Right cardiac atrium (tissue), 5 donors: Measurements from ENCODE around the gene SSR4. TPM values are rescaled to one million over a fixed set of nuclear protein-coding genes. Genes with fewer than 3 reads are reported as not detected.
"Not testable (repeated sequence)": the region's sequence is repeated elsewhere in the genome, so short reads cannot be mapped to it uniquely, and the experiment has no call there.

Experiments
- ATAC-seq, 2 donors: fragments of 200-7000 bp; cut with Tn5 transposase; one replicate each; pipeline versions ENCODE4 v1.8.0 to v1.9.1; 2020; ENCODE audit warnings: moderate library complexity in 2 of 2, mild to moderate bottlenecking in 1 of 2
- DNase-seq, 3 donors: peaks; one replicate each; pipeline ENCODE4 v3.0.0-alpha.2; 2020
- H3K27ac ChIP-seq: one replicate; pipeline ENCODE4 v1.5.1; 2013; ENCODE audit warnings: mild to moderate bottlenecking, low read length, control low read depth, moderate library complexity
- H3K27me3 ChIP-seq: one replicate; pipeline ENCODE4 v1.6.1; 2013; ENCODE audit not compliant: control insufficient read depth, insufficient read depth
- H3K4me1 ChIP-seq: one replicate; pipeline ENCODE4 v1.6.1; 2013; ENCODE audit warnings: low read length; ENCODE audit not compliant: control insufficient read depth, insufficient read depth
- H3K4me3 ChIP-seq: one replicate; pipeline ENCODE4 v1.5.1; 2013; ENCODE audit warnings: low read length, control low read depth
- H3K9me3 ChIP-seq: one replicate; pipeline ENCODE4 v1.6.1; 2013; ENCODE audit warnings: low read length; ENCODE audit not compliant: control insufficient read depth
- WGBS: extraction: QIAGEN DNeasy Blood & Tissue Kit; methylation state at CpG from one replicate; pipeline ENCODE4 v1.1.7; 2013; 5-methylcytosine and 5-hydroxymethylcytosine counted together
- intact Hi-C, 4 donors: fragments of 100-400 bp; cut with DNase I; formaldehyde crosslinking; loops; one replicate each; pipeline versions ENCODE4 v1.11.0 to v1.14.0; 2022 to 2023
- polyA plus RNA-seq: library from polyadenylated mRNA; stranded (reverse); fragments of 200-250 nt; gene quantifications from one replicate; pipeline ENCODE4 v1.2.3, GENCODE V29; 2013
- total RNA-seq, 4 donors: library from RNA; stranded (reverse); fragmentation: NEBNext Ultra II Directional; extraction: Animal tissue kit (Norgen Biotek cat#: 25700); gene quantifications; one replicate each; pipeline ENCODE4 v1.2.1, GENCODE V29; 2021
- donor health status: healthy with polysubstance abuse.
- donor health status: DM: no; HTN: yes; CAD: no.
- donor health status: DM: no; HTN: no; CAD: no.
- donor health status: DM: no; HTN: yes; CAD: no; lungs with severe emphysema.
- donor health status: DM: yes; HTN: yes; CAD: no.

Gene SSR4
- total and polyA plus RNA-seq, 5 donors, result 162 to 336 (median 196) TPM

DNA sequence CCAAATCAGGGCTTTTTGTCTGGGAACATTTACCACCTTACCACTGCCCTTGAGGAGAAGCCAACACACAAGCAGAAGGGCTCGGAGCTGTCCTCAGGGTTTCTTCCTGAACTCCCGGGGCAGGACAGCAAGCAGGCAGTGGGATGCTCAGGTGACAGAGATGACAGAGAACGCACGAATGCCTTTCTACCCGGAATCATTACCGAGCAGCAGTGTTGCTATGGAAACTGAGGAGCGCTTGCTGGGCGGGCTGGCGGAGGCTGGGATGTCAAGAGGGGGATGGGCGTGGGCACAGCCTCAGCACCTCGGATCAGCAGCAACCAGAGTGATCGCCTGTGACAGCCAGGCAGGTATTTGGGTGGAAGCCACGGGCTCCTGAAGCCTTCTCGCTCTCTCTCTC lies 17.8 kb downstream of the SSR4 start:
- Histone ChIP-seq H3K4me1 (no peaks in the 10 kb centered on the region), H3K4me3 (no peak overlapping the region), H3K9me3 (no peaks in the 10 kb centered on the region), H3K27ac (no peak overlapping the region), H3K27me3 (no peaks in the 10 kb centered on the region)
- intact Hi-C loops, result loop anchor here in 1 of 4 donors (2.0 kb wide), 1 partner anchor 21 kb away; no protein-coding TSS in a partner anchor
- DNase-seq (peak in 1 of 3 donors; percentile 40), ATAC-seq (no peak)
- 59% methylated on average over 14 of the region's 14 CpGs for WGBS

- no peak for ATAC-seq
- no peak for DNase-seq
- Histone ChIP-seq H3K4me3 (no peak overlapping the region), H3K9me3 (no peaks in the 10 kb centered on the region), H3K27me3 (no peaks in the 10 kb centered on the region), H3K27ac (no peak overlapping the region), H3K4me1 (no peaks in the 10 kb centered on the region)
- 91% methylated on average over 5 of the region's 5 CpGs for WGBS
- intact Hi-C loops, result loop anchor here in 1 of 4 donors (2.0 kb wide), 1 partner anchor 20 kb away; no protein-coding TSS in a partner anchor
Observed at GRCh38 chrX:153813161-153813560, 18.7 kb downstream of the SSR4 start.

- Histone ChIP-seq H3K9me3 (no peaks in the 10 kb centered on the region), H3K4me3 (no peak overlapping the region), H3K27ac (no peak overlapping the region), H3K27me3 (no peaks in the 10 kb centered on the region), H3K4me1 (no peaks in the 10 kb centered on the region)
- ATAC-seq, result no peak
- intact Hi-C loops, result no loop called here
- no peak for DNase-seq
- 76% methylated on average over 19 of the region's 19 CpGs for WGBS
Observed at GRCh38 chrX:153814591-153815315, 20.3 kb downstream of the SSR4 start.

DNA sequence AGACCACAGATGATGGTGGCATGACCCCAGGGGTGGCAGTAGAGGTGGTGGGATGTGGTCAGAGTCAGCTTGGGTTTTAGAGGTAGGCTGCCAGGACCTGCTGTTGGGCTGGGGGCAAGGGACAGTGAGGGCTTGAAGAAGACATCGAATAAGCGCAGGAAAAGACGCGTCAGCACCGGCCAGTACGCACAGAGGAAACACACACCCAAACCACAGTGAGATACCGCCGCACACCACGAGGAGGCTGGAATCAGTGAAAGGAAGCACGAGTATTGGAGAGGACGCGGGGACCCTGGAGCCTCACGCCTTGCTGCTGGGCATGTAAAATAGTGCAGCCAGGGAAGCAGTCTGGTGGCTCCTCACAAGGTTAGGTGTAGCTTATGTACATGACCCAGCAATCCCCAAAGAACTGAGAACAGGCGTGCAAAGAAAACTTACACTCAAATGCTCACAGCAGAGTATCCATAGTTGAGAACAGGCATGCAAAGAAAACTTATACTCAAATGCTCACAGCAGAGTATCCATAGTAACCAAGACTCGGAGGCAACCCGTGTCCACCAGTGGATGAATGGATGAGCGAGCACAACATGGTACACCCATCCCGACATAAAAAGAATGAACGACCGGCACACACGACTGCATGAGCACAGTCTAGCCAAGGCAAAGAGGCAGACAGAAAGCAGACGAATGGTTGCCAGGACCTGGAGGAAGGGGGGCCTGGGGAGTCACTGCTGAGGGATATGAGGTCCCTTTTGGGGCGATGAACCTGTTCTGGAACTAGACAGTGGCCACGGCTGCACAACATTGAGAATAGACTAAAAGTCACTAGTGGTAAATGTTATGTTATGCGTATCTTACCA lies 22.6 kb downstream of the SSR4 start:
- H3K4me1 ChIP-seq, result no peaks in the 10 kb centered on the region
- H3K4me3 ChIP-seq, result no peak overlapping the region
- H3K9me3 ChIP-seq, result no peaks in the 10 kb centered on the region
- no peaks in the 10 kb centered on the region for H3K27me3 ChIP-seq
- ATAC-seq (peak in 1 of 2 donors; percentile 58), DNase-seq (peak in 1 of 3 donors; percentile 65)
- 72% methylated on average over 25 of the region's 25 CpGs for WGBS
- H3K27ac ChIP-seq, result no peak overlapping the region
- intact Hi-C loops, result no loop called here

DNA sequence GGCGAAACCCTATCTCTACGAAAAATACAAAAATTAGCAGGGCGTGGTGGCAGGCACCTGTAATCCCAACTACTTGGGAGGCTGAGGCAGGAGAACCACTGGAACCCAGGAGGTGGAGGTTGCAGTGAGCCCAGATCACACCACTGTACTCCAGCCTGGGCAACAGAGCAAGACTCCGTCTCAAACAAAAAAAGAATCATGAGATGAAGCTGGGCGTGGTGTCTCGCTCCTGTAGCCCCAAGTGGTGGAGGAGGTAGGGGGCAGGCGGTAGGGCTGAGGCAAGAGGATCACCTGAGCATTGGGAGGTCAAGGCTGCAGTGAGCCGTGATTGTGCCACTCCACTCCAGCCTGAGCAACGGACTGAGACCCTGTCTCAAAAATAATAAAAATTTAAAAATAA lies 23.6 kb downstream of the SSR4 start:
- 97% methylated on average over 9 of the region's 9 CpGs for WGBS
- H3K4me3 ChIP-seq, H3K27me3 ChIP-seq, H3K27ac ChIP-seq, ATAC-seq, H3K9me3 ChIP-seq, DNase-seq, intact Hi-C loops, H3K4me1 ChIP-seq: not testable (repeated sequence)

GRCh38 chrX:153818571-153819383 lies 24.3 kb downstream of the SSR4 start:
- 6% methylated on average over 65 of the region's 67 CpGs for WGBS
- ATAC-seq, result peak; percentile 87 to 88
- DNase-seq, result peak; percentile 55 to 86 (median 77)
- Histone ChIP-seq H3K4me3 (peak overlapping the region; percentile 24), H3K4me1 (no peaks in the 10 kb centered on the region), H3K27ac (no peak overlapping the region), H3K9me3 (no peaks in the 10 kb centered on the region), H3K27me3 (no peaks in the 10 kb centered on the region)
- intact Hi-C loops, result no loop called here

DNA sequence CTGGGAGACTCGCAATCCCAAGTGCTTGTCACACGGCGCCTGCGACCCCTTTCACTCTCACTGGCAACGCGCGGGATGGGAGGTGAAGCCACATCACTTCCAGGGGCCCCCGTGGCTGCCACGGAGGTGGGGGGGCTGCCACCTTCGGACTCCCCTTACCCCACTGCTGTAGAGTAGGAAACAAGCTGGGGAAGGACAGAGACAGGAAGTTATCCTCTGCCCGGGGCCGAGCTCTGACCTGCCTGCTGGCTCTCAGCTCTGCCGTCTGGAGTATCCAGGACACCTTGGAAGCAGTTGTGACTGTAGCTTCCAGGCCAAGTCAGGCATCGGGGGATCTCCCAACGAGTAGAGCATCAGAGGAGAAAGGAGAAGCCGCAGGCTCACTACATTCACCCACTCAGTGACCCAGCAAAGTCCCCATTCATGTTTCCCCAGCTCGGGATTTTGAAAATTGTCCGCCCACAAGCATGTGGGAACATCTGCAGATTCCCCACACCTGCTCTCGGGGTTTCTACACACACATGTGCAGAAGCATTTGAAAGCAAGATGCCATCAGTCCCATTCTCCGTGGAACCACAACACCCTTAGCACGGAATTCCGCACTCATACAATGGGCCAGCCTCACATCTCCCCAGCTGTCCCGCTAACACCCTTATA lies 25.0 kb downstream of the SSR4 start:
- intact Hi-C loops, result no loop called here
- no peaks in the 10 kb centered on the region for H3K4me1 ChIP-seq
- no peaks in the 10 kb centered on the region for H3K27me3 ChIP-seq
- WGBS, result 30% methylated on average over 23 of the region's 23 CpGs
- H3K9me3 ChIP-seq, result no peaks in the 10 kb centered on the region
- H3K4me3 ChIP-seq, result peak overlapping the region; percentile 24
- DNase-seq (no peak), ATAC-seq (peak in 1 of 2 donors; percentile 18)
- no peak overlapping the region for H3K27ac ChIP-seq

DNA sequence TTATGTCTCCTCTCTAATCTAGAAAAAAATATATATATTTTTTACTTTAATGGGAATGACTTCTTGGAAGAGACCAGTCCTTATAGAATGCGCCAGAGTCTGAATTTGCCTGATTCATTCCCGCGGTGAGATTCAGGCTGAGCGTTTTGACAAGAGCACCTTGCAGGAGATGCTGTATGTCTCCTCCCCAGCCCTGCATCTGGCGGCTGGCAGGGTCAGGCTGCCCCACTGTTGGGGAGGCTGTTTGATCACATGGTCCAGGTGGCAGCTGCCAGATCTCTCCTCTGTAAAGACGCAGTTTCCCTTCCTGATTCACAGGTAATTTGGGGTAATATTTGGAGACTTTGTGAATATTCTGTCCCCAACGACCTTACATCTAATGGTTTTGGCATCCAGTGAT lies 26.1 kb downstream of the SSR4 start:
- Histone ChIP-seq H3K9me3 (no peaks in the 10 kb centered on the region), H3K27ac (no peak overlapping the region), H3K27me3 (no peaks in the 10 kb centered on the region), H3K4me3 (no peak overlapping the region), H3K4me1 (no peaks in the 10 kb centered on the region)
- no peak for ATAC-seq
- DNase-seq, result no peak
- 87% methylated on average over 7 of the region's 7 CpGs for WGBS
- intact Hi-C loops, result no loop called here

DNA sequence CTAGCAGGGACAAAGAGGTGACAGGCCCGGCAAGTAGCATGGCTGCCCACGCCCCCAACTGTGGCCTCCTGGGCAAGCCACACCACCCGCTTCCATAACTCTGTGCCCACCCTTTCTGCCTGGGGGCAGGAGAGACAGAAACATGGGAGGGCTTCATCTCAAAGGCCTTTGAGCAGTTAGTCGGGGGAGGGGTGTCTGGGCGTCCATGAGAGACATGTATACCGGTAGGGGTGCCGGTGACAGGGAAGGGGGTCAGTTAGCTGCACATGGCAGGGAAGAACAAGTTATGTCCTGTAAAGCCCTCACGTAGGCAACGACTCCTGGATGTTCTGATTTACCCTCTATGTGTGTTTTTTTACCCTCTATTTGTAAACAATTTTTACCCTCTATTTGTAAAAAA lies 26.6 kb downstream of the SSR4 start:
- 91% methylated on average over 9 of the region's 9 CpGs for WGBS
- no peak overlapping the region for H3K4me3 ChIP-seq
- ATAC-seq, result no peak
- no peaks in the 10 kb centered on the region for H3K9me3 ChIP-seq
- no peaks in the 10 kb centered on the region for H3K27me3 ChIP-seq
- H3K4me1 ChIP-seq, result no peaks in the 10 kb centered on the region
- H3K27ac ChIP-seq, result no peak overlapping the region
- intact Hi-C loops, result no loop called here
- DNase-seq, result no peak

GRCh38 chrX:153824348-153824747 lies 29.9 kb downstream of the SSR4 start:
- H3K4me3 ChIP-seq, result no peak overlapping the region
- intact Hi-C loops, result no loop called here
- H3K4me1 ChIP-seq, result no peaks in the 10 kb centered on the region
- no peaks in the 10 kb centered on the region for H3K9me3 ChIP-seq
- no peak overlapping the region for H3K27ac ChIP-seq
- no peaks in the 10 kb centered on the region for H3K27me3 ChIP-seq
- DNase-seq, result no peak
- no peak for ATAC-seq
- 84% methylated on average over 10 of the region's 10 CpGs for WGBS
